H9 (cell line): Measurements from ENCODE around the gene GAK. TPM values are rescaled to one million over a fixed set of nuclear protein-coding genes. Genes with fewer than 3 reads are reported as not detected.
A peak's percentile ranks its signal among the peaks of the same experiment; 100 is the strongest.

Source experiments
- DNase-seq: peaks from one replicate; pipeline ENCODE4 v3.0.0-alpha.2; 2017
- H2AFZ ChIP-seq: one replicate; pipeline ENCODE4 v1.6.1; 2013; ENCODE audit warnings: mild to moderate bottlenecking, low read length, control low read depth, moderate library complexity
- H2AK5ac ChIP-seq: 2 replicates; pipeline ENCODE4 v1.6.1; 2013; ENCODE audit warnings: low read length, control low read depth, mixed read lengths; ENCODE audit not compliant: insufficient read length
- H2BK120ac ChIP-seq: one replicate; pipeline ENCODE4 v1.6.1; 2013; ENCODE audit warnings: low read depth, mild to moderate bottlenecking, low read length, control low read depth, inconsistent platforms; ENCODE audit not compliant: poor library complexity, severe bottlenecking
- H2BK12ac ChIP-seq: 2 replicates; pipeline ENCODE4 v1.6.1; 2013; ENCODE audit warnings: low read length, control low read depth, mixed read lengths, low read depth; ENCODE audit not compliant: insufficient read length
- H2BK15ac ChIP-seq: 2 replicates; pipeline ENCODE4 v1.6.1; 2013; ENCODE audit warnings: low read depth, low read length, control low read depth
- H2BK20ac ChIP-seq: one replicate; pipeline ENCODE4 v1.6.1; 2013; ENCODE audit warnings: low read depth, mild to moderate bottlenecking, low read length, control low read depth, inconsistent platforms; ENCODE audit not compliant: poor library complexity, severe bottlenecking
- H2BK5ac ChIP-seq: 2 replicates; pipeline ENCODE4 v1.6.1; 2013; ENCODE audit warnings: low read length, control low read depth, mixed read lengths; ENCODE audit not compliant: insufficient read length
- H3K14ac ChIP-seq: 2 replicates; pipeline ENCODE4 v1.6.1; 2013; ENCODE audit warnings: low read length, control low read depth; ENCODE audit not compliant: insufficient read depth
- H3K18ac ChIP-seq: 2 replicates; pipeline ENCODE4 v1.6.1; 2013; ENCODE audit warnings: low read depth, mild to moderate bottlenecking, mixed read lengths, low read length, control low read depth; ENCODE audit not compliant: insufficient read length
- H3K23ac ChIP-seq: 2 replicates; pipeline ENCODE4 v1.6.1; 2013; ENCODE audit warnings: low read length, control low read depth, mixed read lengths, low read depth; ENCODE audit not compliant: insufficient read length
- H3K23me2 ChIP-seq: 2 replicates; pipeline ENCODE4 v1.6.1; 2013; ENCODE audit warnings: low read depth, mild to moderate bottlenecking, mixed read lengths, low read length, control low read depth; ENCODE audit not compliant: insufficient read length, poor library complexity, severe bottlenecking
- H3K27ac ChIP-seq: 2 replicates; pipeline ENCODE4 v1.5.1; 2013; ENCODE audit warnings: low read length, control low read depth, mixed read lengths, low read depth; ENCODE audit not compliant: insufficient read length
- H3K27me3 ChIP-seq: 2 replicates; pipeline ENCODE4 v1.6.1; 2013; ENCODE audit warnings: low read length, control low read depth, inconsistent platforms; ENCODE audit not compliant: insufficient read depth
- H3K4ac ChIP-seq: 2 replicates; pipeline ENCODE4 v1.6.1; 2013; ENCODE audit warnings: low read depth, mild to moderate bottlenecking, control low read depth, inconsistent platforms, low read length, moderate library complexity
- H3K4me1 ChIP-seq: 2 replicates; pipeline ENCODE4 v1.6.1; 2013; ENCODE audit warnings: low read length, control low read depth, inconsistent platforms; ENCODE audit not compliant: insufficient read depth
- H3K4me2 ChIP-seq: 2 replicates; pipeline ENCODE4 v1.6.1; 2013; ENCODE audit warnings: low read length, control low read depth, mixed read lengths; ENCODE audit not compliant: insufficient read length, insufficient read depth
- H3K56ac ChIP-seq: 2 replicates; pipeline ENCODE4 v1.6.1; 2013; ENCODE audit warnings: low read depth, mild to moderate bottlenecking, mixed read lengths, low read length, control low read depth; ENCODE audit not compliant: insufficient read length
- H3K79me1 ChIP-seq: 2 replicates; pipeline ENCODE4 v1.6.1; 2013; ENCODE audit warnings: low read depth, mild to moderate bottlenecking, moderate library complexity, low read length, control low read depth, inconsistent platforms; ENCODE audit not compliant: insufficient read depth, poor library complexity, severe bottlenecking
- H3K79me2 ChIP-seq: 2 replicates; pipeline ENCODE4 v1.6.1; 2013; ENCODE audit warnings: low read length, control low read depth, inconsistent platforms; ENCODE audit not compliant: insufficient read depth
- H3K9ac ChIP-seq: 2 replicates; pipeline ENCODE4 v1.6.1; 2013; ENCODE audit warnings: low read length, control low read depth, mixed read lengths; ENCODE audit not compliant: insufficient read length; ENCODE audit errors: extremely low read depth
- H3K9me3 ChIP-seq: one replicate; pipeline ENCODE4 v1.6.1; 2013; ENCODE audit warnings: low read depth, low read length, inconsistent platforms; ENCODE audit not compliant: control insufficient read depth
- H3T11ph ChIP-seq: one replicate; pipeline ENCODE4 v1.6.1; 2013; ENCODE audit warnings: mild to moderate bottlenecking, low read length, control low read depth, inconsistent platforms
- H4K20me1 ChIP-seq: one replicate; pipeline ENCODE4 v1.6.1; 2013; ENCODE audit not compliant: control insufficient read depth, insufficient read length, insufficient read depth
- H4K5ac ChIP-seq: 2 replicates; pipeline ENCODE4 v1.6.1; 2013; ENCODE audit warnings: low read depth, mild to moderate bottlenecking, mixed read lengths, low read length, control low read depth; ENCODE audit not compliant: insufficient read length
- H4K8ac ChIP-seq: replicated peaks from 2 replicates; pipeline ENCODE4 v1.6.1; 2013; ENCODE audit warnings: low read length, control low read depth, mixed read lengths, low read depth; ENCODE audit not compliant: insufficient read length
- H4K91ac ChIP-seq: 2 replicates; pipeline ENCODE4 v1.6.1; 2013; ENCODE audit warnings: low read depth, mild to moderate bottlenecking, moderate library complexity, mixed read lengths, low read length, control low read depth; ENCODE audit not compliant: insufficient read length
- H3K27ac Mint-ChIP-seq, 3 experiments: 2 replicates in 2 of 3; 3 replicates in 1 of 3; pipeline ENCODE4 v1.8.0; 2020 to 2021; ENCODE audit warnings: mixed read lengths in 3 of 3, mild to moderate bottlenecking in 1 of 3, moderate library complexity in 1 of 3
- H3K27me3 Mint-ChIP-seq: 2 replicates; pipeline ENCODE4 v1.8.0; 2021; ENCODE audit warnings: low read depth, mild to moderate bottlenecking, moderate library complexity, mixed read lengths
- H3K36me3 Mint-ChIP-seq, 3 experiments: 2 replicates in 2 of 3; 3 replicates in 1 of 3; pipeline ENCODE4 v1.8.0; 2020 to 2021; ENCODE audit warnings: low read depth in 3 of 3, mixed read lengths in 3 of 3; ENCODE audit not compliant: insufficient read depth in 1 of 3
- H3K4me1 Mint-ChIP-seq, 2 experiments: 2 replicates each; pipeline ENCODE4 v1.8.0; 2020; ENCODE audit warnings: mixed read lengths in 2 of 2
- H3K4me3 Mint-ChIP-seq, 2 experiments: 2 replicates in 1 of 2; 3 replicates in 1 of 2; pipeline ENCODE4 v1.8.0; 2020 to 2021; ENCODE audit warnings: mild to moderate bottlenecking in 2 of 2, mixed read lengths in 2 of 2, moderate library complexity in 1 of 2
- H3K9me3 Mint-ChIP-seq, 2 experiments: 2 replicates in 1 of 2; 3 replicates in 1 of 2; pipeline ENCODE4 v1.8.0; 2020; ENCODE audit warnings: mild to moderate bottlenecking in 2 of 2, mixed read lengths in 2 of 2, moderate library complexity in 1 of 2
- WGBS: extraction: QIAGEN DNeasy Blood & Tissue Kit; methylation state at CpG from one replicate; pipeline ENCODE4 v1.1.7; 2013; ENCODE audit warnings: missing lambda C conversion rate, low lambda C conversion rate, mixed read lengths; ENCODE audit not compliant: insufficient read length; ENCODE audit errors: extremely low coverage; 5-methylcytosine and 5-hydroxymethylcytosine counted together
- total RNA-seq: library from RNA; stranded (reverse); gene quantifications from 2 replicates; pipeline ENCODE4 v1.2.1, GENCODE V29; 2021
- TF ChIP-seq, protein P1 (sequence below): fragments of 200-600 bp; sonication (generic); conservative IDR thresholded peaks from 3 replicates; pipeline ENCODE4 v1.8.0; 2021; ENCODE audit warnings: antibody characterized with exemption, mild to moderate bottlenecking

Gene GAK
- total RNA-seq, 1 experiment from 2014 or later: 80.7 TPM

- Mint-ChIP-seq H3K4me1 (peaks cover 2 to 3% of the 10 kb centered on the region in 2 experiments; a peak in 2 of 4 replicates), H3K27ac (no peak overlapping the region), H3K27me3 (peaks cover 86% of the 10 kb centered on the region), H3K4me3 (peak overlapping the region; percentile 43 to 67; a peak in 4 of 5 replicates), H3K36me3 (peaks cover 0 to 1% (median 0%) of the 10 kb centered on the region in 3 experiments; a peak in 1 of 7 replicates), H3K9me3 (peaks cover 0 to 2% of the 10 kb centered on the region in 2 experiments; a peak in 1 of 5 replicates)
- no peaks in the 10 kb centered on the region for H3K79me1 ChIP-seq
- TF ChIP-seq, protein P1, sequence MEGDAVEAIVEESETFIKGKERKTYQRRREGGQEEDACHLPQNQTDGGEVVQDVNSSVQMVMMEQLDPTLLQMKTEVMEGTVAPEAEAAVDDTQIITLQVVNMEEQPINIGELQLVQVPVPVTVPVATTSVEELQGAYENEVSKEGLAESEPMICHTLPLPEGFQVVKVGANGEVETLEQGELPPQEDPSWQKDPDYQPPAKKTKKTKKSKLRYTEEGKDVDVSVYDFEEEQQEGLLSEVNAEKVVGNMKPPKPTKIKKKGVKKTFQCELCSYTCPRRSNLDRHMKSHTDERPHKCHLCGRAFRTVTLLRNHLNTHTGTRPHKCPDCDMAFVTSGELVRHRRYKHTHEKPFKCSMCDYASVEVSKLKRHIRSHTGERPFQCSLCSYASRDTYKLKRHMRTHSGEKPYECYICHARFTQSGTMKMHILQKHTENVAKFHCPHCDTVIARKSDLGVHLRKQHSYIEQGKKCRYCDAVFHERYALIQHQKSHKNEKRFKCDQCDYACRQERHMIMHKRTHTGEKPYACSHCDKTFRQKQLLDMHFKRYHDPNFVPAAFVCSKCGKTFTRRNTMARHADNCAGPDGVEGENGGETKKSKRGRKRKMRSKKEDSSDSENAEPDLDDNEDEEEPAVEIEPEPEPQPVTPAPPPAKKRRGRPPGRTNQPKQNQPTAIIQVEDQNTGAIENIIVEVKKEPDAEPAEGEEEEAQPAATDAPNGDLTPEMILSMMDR: no peak
- no peak overlapping the region for H2AK5ac ChIP-seq
- H3K27me3 ChIP-seq: peaks cover 30% of the 10 kb centered on the region; the same call in 1 of the 2 replicates
- no peak overlapping the region for H3K56ac ChIP-seq
- H3K9me3 ChIP-seq: no peaks in the 10 kb centered on the region
- H3K18ac ChIP-seq: no peak overlapping the region
- H3K4me2 ChIP-seq: no peak overlapping the region
- no peak overlapping the region for H2BK5ac ChIP-seq
- no peak overlapping the region for H2BK12ac ChIP-seq
- H3K4ac ChIP-seq: no peak overlapping the region
- H4K5ac ChIP-seq: no peak overlapping the region
- H3K23me2 ChIP-seq: no peaks in the 10 kb centered on the region
- H3K79me2 ChIP-seq: no peaks in the 10 kb centered on the region
- no peak overlapping the region for H4K8ac ChIP-seq
- no peak overlapping the region for H3K23ac ChIP-seq
- no peaks in the 10 kb centered on the region for H4K20me1 ChIP-seq
- WGBS: no CpG with 5 or more reads among the region's 75 CpGs
- H4K91ac ChIP-seq: no peak overlapping the region
- H3T11ph ChIP-seq: no peak overlapping the region
- H3K4me1 ChIP-seq: no peaks in the 10 kb centered on the region
- no peak overlapping the region for H3K9ac ChIP-seq
- no peak overlapping the region for H2BK120ac ChIP-seq
- no peak overlapping the region for H2BK20ac ChIP-seq
- H2BK15ac ChIP-seq: no peak overlapping the region
- H2AFZ ChIP-seq: no peak overlapping the region
- DNase-seq: peak; percentile 47
- H3K14ac ChIP-seq: no peak overlapping the region
- no peak overlapping the region for H3K27ac ChIP-seq
These were observed 105.5 kb downstream of the GAK start for GRCh38 chr4:826508-827208.
